ENCODE results near the gene APOE.
"Not testable (repeated sequence)": the region's sequence is repeated elsewhere in the genome, so short reads cannot be mapped to it uniquely, and the experiment has no call there.

APOE gene

GRCh38 chr19:44883922-44884321 lies 21.7 kb upstream of the APOE start:
- in situ Hi-C loops (cut with MboI; ENCODE audit: low sequenced_read_pairs), result no loop called here

GRCh38 chr19:44884566-44884965 lies 21.0 kb upstream of the APOE start:
- in situ Hi-C loops (cut with MboI; ENCODE audit: low sequenced_read_pairs), result no loop called here

GRCh38 chr19:44886141-44886540 lies 19.5 kb upstream of the APOE start:
- in situ Hi-C loops (cut with MboI; ENCODE audit: low sequenced_read_pairs), result no loop called here

GRCh38 chr19:44887648-44888047 lies 17.9 kb upstream of the APOE start:
- in situ Hi-C loops (cut with MboI; ENCODE audit: low sequenced_read_pairs), result no loop called here

- in situ Hi-C loops (cut with MboI; ENCODE audit: low sequenced_read_pairs), result not testable (repeated sequence)
These were observed 17.3 kb upstream of the APOE start for GRCh38 chr19:44888335-44888734.

- in situ Hi-C loops (cut with MboI; ENCODE audit: low sequenced_read_pairs), result no loop called here
These were observed 15.7 kb upstream of the APOE start for GRCh38 chr19:44889830-44890365.

GRCh38 chr19:44890366-44891015 lies 15.1 kb upstream of the APOE start:
- in situ Hi-C loops (cut with MboI; ENCODE audit: low sequenced_read_pairs), result no loop called here

- in situ Hi-C loops (cut with MboI; ENCODE audit: low sequenced_read_pairs), result no loop called here
These were observed 14.3 kb upstream of the APOE start, which contains the start of gene TOMM40 for GRCh38 chr19:44891016-44891882. Gene TOMM40, plus strand, starts transcription at chr19:44891254. Its CDS starts 162 bp downstream, at chr19:44891416.

- in situ Hi-C loops (cut with MboI; ENCODE audit: low sequenced_read_pairs), result no loop called here
These were observed 12.7 kb upstream of the APOE start for GRCh38 chr19:44892932-44893331.

- in situ Hi-C loops (cut with MboI; ENCODE audit: low sequenced_read_pairs), result no loop called here
These were observed 12.1 kb upstream of the APOE start for GRCh38 chr19:44893332-44894051.

GRCh38 chr19:44894052-44894400 lies 11.6 kb upstream of the APOE start:
- in situ Hi-C loops (cut with MboI; ENCODE audit: low sequenced_read_pairs), result no loop called here

GRCh38 chr19:44894946-44895345 lies 10.7 kb upstream of the APOE start:
- in situ Hi-C loops (cut with MboI; ENCODE audit: low sequenced_read_pairs), result no loop called here

GRCh38 chr19:44897835-44898234 lies 7.8 kb upstream of the APOE start:
- in situ Hi-C loops (cut with MboI; ENCODE audit: low sequenced_read_pairs), result no loop called here

GRCh38 chr19:44900328-44901244 lies 5.0 kb upstream of the APOE start:
- in situ Hi-C loops (cut with MboI; ENCODE audit: low sequenced_read_pairs), result no loop called here

GRCh38 chr19:44903216-44903601 lies 2.4 kb upstream of the APOE start:
- in situ Hi-C loops (cut with MboI; ENCODE audit: low sequenced_read_pairs), result no loop called here

- in situ Hi-C loops (cut with MboI; ENCODE audit: low sequenced_read_pairs), result no loop called here
These were observed 1.8 kb upstream of the APOE start for GRCh38 chr19:44903602-44904425.

GRCh38 chr19:44904426-44904994 lies 1.1 kb upstream of the APOE start:
- in situ Hi-C loops (cut with MboI; ENCODE audit: low sequenced_read_pairs), result no loop called here

GRCh38 chr19:44907613-44908012 lies 2.0 kb downstream of the APOE start:
- in situ Hi-C loops (cut with MboI; ENCODE audit: low sequenced_read_pairs), result no loop called here
